HepG2 (cell line): Measurements from ENCODE around the gene BTRC.

Experiments
- BRCA1 ChIP-seq: sonication (generic); formaldehyde crosslinking; IDR thresholded peaks from 2 replicates; pipeline ENCODE4 v1.4.0; 2020; ENCODE audit warnings: missing genetic modification reagents
- CTCF ChIP-seq: sonication (generic); formaldehyde crosslinking; IDR thresholded peaks from 2 replicates; pipeline ENCODE4 v1.5.0; 2020; ENCODE audit warnings: mild to moderate bottlenecking, missing genetic modification reagents, moderate library complexity
- MIXL1 ChIP-seq: IDR thresholded peaks from 2 replicates; pipeline ENCODE4 v1.6.1; 2016
- ZFP36 ChIP-seq: fragments of 150-350 bp; IDR thresholded peaks from 2 replicates; pipeline ENCODE4 v1.6.1; 2018; ENCODE audit warnings: borderline replicate concordance, low read length, low read depth; ENCODE audit not compliant: partially characterized antibody
- ZNF280D ChIP-seq: sonication (generic); formaldehyde crosslinking; IDR thresholded peaks from 2 replicates; pipeline ENCODE4 v1.5.1; 2020; ENCODE audit warnings: mild to moderate bottlenecking, missing genetic modification reagents
- ZNF670 ChIP-seq: sonication (generic); formaldehyde crosslinking; IDR thresholded peaks from 2 replicates; pipeline ENCODE4 v1.8.0; 2022; ENCODE audit warnings: mild to moderate bottlenecking, missing genetic modification reagents, borderline replicate concordance

- TF ChIP-seq BRCA1 (CRISPR knock-in tag) (no peak), ZNF670 (CRISPR knock-in tag) (no peak), ZFP36 (no peak), MIXL1 (CRISPR knock-in tag) (no peak), CTCF (CRISPR knock-in tag) (no peak), ZNF280D (CRISPR knock-in tag) (no peak)
Observed at GRCh38 chr10:101484175-101484745, 130.3 kb downstream of the BTRC start.
